OCI-LY3 (cell line): Measurements from ENCODE around the gene GRIN1.

Experiments
- EZH2phosphoT487 ChIP-seq: fragments of 200-600 bp; shearing (Covaris generic); IDR thresholded peaks from 2 replicates; pipeline ENCODE4 v1.6.1; 2018; ENCODE audit warnings: antibody characterized with exemption, mixed run types, low read depth
- TF ChIP-seq, protein P1 (sequence below): fragments of 200-600, 300-600 bp; sonication (generic); IDR thresholded peaks from 2 replicates; pipeline ENCODE4 v1.5.1; 2014; ENCODE audit warnings: antibody characterized with exemption, low read length, low read depth

DNA sequence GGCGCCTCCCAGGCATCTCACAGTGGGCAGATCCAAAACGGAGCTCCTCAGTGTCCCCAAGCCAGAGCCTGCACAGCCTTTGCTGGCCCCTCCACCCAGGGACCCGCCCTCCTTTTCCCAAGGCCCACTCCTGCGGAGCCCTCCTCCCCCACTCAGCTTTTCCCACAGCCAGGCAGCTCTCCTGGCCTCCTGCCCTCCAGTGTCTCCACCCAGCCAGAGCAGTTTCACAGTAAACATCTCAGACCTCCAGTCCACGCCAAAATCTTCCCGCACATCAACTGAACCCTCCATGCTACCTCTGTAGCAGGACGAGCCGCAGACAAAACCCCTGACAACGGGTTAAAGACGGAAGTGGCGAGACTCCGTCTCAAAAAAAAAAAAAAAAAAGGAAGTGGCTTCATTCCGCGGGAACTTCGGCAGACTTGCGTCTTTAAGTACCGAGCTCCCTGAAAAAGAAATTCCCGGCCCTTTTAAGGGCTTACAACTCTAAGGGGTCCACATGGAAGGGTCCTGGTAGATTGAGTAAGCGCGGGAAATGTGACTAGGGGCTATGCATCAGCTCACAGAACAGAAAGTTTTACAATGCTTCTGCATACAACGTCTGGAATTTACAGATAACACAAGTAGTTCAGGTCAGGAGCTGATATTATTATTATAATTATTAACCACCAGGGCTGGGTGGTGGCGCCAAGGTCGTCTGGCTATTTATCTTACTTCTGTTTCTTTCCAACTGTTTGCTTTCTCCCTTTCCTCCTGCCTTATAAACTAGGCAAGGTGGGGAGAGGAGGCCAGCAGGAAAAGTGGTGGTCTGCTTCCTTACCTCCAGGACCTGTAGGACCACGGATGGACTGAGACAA is 11.4 kb upstream of the GRIN1 start:
- TF ChIP-seq, protein P1, sequence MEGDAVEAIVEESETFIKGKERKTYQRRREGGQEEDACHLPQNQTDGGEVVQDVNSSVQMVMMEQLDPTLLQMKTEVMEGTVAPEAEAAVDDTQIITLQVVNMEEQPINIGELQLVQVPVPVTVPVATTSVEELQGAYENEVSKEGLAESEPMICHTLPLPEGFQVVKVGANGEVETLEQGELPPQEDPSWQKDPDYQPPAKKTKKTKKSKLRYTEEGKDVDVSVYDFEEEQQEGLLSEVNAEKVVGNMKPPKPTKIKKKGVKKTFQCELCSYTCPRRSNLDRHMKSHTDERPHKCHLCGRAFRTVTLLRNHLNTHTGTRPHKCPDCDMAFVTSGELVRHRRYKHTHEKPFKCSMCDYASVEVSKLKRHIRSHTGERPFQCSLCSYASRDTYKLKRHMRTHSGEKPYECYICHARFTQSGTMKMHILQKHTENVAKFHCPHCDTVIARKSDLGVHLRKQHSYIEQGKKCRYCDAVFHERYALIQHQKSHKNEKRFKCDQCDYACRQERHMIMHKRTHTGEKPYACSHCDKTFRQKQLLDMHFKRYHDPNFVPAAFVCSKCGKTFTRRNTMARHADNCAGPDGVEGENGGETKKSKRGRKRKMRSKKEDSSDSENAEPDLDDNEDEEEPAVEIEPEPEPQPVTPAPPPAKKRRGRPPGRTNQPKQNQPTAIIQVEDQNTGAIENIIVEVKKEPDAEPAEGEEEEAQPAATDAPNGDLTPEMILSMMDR, result no peak
- TF ChIP-seq EZH2phosphoT487, result no peak
